H9 (cell line): ENCODE measurements around the gene TMED5. TPM values are rescaled to one million over a fixed set of nuclear protein-coding genes. Genes with fewer than 3 reads are reported as not detected.
A peak's percentile ranks its signal among the peaks of the same experiment; 100 is the strongest.

ENCODE experiments used
- DNase-seq: peaks from one replicate; pipeline ENCODE4 v3.0.0-alpha.2; 2017
- H2AFZ ChIP-seq: one replicate; pipeline ENCODE4 v1.6.1; 2013; ENCODE audit warnings: mild to moderate bottlenecking, low read length, control low read depth, moderate library complexity
- H2AK5ac ChIP-seq: 2 replicates; pipeline ENCODE4 v1.6.1; 2013; ENCODE audit warnings: low read length, control low read depth, mixed read lengths; ENCODE audit not compliant: insufficient read length
- H2BK120ac ChIP-seq: one replicate; pipeline ENCODE4 v1.6.1; 2013; ENCODE audit warnings: low read depth, mild to moderate bottlenecking, low read length, control low read depth, inconsistent platforms; ENCODE audit not compliant: poor library complexity, severe bottlenecking
- H2BK12ac ChIP-seq: 2 replicates; pipeline ENCODE4 v1.6.1; 2013; ENCODE audit warnings: low read length, control low read depth, mixed read lengths, low read depth; ENCODE audit not compliant: insufficient read length
- H2BK15ac ChIP-seq: 2 replicates; pipeline ENCODE4 v1.6.1; 2013; ENCODE audit warnings: low read depth, low read length, control low read depth
- H2BK20ac ChIP-seq: one replicate; pipeline ENCODE4 v1.6.1; 2013; ENCODE audit warnings: low read depth, mild to moderate bottlenecking, low read length, control low read depth, inconsistent platforms; ENCODE audit not compliant: poor library complexity, severe bottlenecking
- H2BK5ac ChIP-seq: 2 replicates; pipeline ENCODE4 v1.6.1; 2013; ENCODE audit warnings: low read length, control low read depth, mixed read lengths; ENCODE audit not compliant: insufficient read length
- H3K14ac ChIP-seq: 2 replicates; pipeline ENCODE4 v1.6.1; 2013; ENCODE audit warnings: low read length, control low read depth; ENCODE audit not compliant: insufficient read depth
- H3K18ac ChIP-seq: 2 replicates; pipeline ENCODE4 v1.6.1; 2013; ENCODE audit warnings: low read depth, mild to moderate bottlenecking, mixed read lengths, low read length, control low read depth; ENCODE audit not compliant: insufficient read length
- H3K23ac ChIP-seq: 2 replicates; pipeline ENCODE4 v1.6.1; 2013; ENCODE audit warnings: low read length, control low read depth, mixed read lengths, low read depth; ENCODE audit not compliant: insufficient read length
- H3K23me2 ChIP-seq: 2 replicates; pipeline ENCODE4 v1.6.1; 2013; ENCODE audit warnings: low read depth, mild to moderate bottlenecking, mixed read lengths, low read length, control low read depth; ENCODE audit not compliant: insufficient read length, poor library complexity, severe bottlenecking
- H3K27ac ChIP-seq: 2 replicates; pipeline ENCODE4 v1.5.1; 2013; ENCODE audit warnings: low read length, control low read depth, mixed read lengths, low read depth; ENCODE audit not compliant: insufficient read length
- H3K27me3 ChIP-seq: 2 replicates; pipeline ENCODE4 v1.6.1; 2013; ENCODE audit warnings: low read length, control low read depth, inconsistent platforms; ENCODE audit not compliant: insufficient read depth
- H3K4ac ChIP-seq: 2 replicates; pipeline ENCODE4 v1.6.1; 2013; ENCODE audit warnings: low read depth, mild to moderate bottlenecking, control low read depth, inconsistent platforms, low read length, moderate library complexity
- H3K4me1 ChIP-seq: 2 replicates; pipeline ENCODE4 v1.6.1; 2013; ENCODE audit warnings: low read length, control low read depth, inconsistent platforms; ENCODE audit not compliant: insufficient read depth
- H3K4me2 ChIP-seq: 2 replicates; pipeline ENCODE4 v1.6.1; 2013; ENCODE audit warnings: low read length, control low read depth, mixed read lengths; ENCODE audit not compliant: insufficient read length, insufficient read depth
- H3K56ac ChIP-seq: 2 replicates; pipeline ENCODE4 v1.6.1; 2013; ENCODE audit warnings: low read depth, mild to moderate bottlenecking, mixed read lengths, low read length, control low read depth; ENCODE audit not compliant: insufficient read length
- H3K79me1 ChIP-seq: 2 replicates; pipeline ENCODE4 v1.6.1; 2013; ENCODE audit warnings: low read depth, mild to moderate bottlenecking, moderate library complexity, low read length, control low read depth, inconsistent platforms; ENCODE audit not compliant: insufficient read depth, poor library complexity, severe bottlenecking
- H3K79me2 ChIP-seq: 2 replicates; pipeline ENCODE4 v1.6.1; 2013; ENCODE audit warnings: low read length, control low read depth, inconsistent platforms; ENCODE audit not compliant: insufficient read depth
- H3K9ac ChIP-seq: 2 replicates; pipeline ENCODE4 v1.6.1; 2013; ENCODE audit warnings: low read length, control low read depth, mixed read lengths; ENCODE audit not compliant: insufficient read length; ENCODE audit errors: extremely low read depth
- H3K9me3 ChIP-seq: one replicate; pipeline ENCODE4 v1.6.1; 2013; ENCODE audit warnings: low read depth, low read length, inconsistent platforms; ENCODE audit not compliant: control insufficient read depth
- H3T11ph ChIP-seq: one replicate; pipeline ENCODE4 v1.6.1; 2013; ENCODE audit warnings: mild to moderate bottlenecking, low read length, control low read depth, inconsistent platforms
- H4K20me1 ChIP-seq: one replicate; pipeline ENCODE4 v1.6.1; 2013; ENCODE audit not compliant: control insufficient read depth, insufficient read length, insufficient read depth
- H4K5ac ChIP-seq: 2 replicates; pipeline ENCODE4 v1.6.1; 2013; ENCODE audit warnings: low read depth, mild to moderate bottlenecking, mixed read lengths, low read length, control low read depth; ENCODE audit not compliant: insufficient read length
- H4K8ac ChIP-seq: replicated peaks from 2 replicates; pipeline ENCODE4 v1.6.1; 2013; ENCODE audit warnings: low read length, control low read depth, mixed read lengths, low read depth; ENCODE audit not compliant: insufficient read length
- H4K91ac ChIP-seq: 2 replicates; pipeline ENCODE4 v1.6.1; 2013; ENCODE audit warnings: low read depth, mild to moderate bottlenecking, moderate library complexity, mixed read lengths, low read length, control low read depth; ENCODE audit not compliant: insufficient read length
- H3K27ac Mint-ChIP-seq, 3 experiments: 2 replicates in 2 of 3; 3 replicates in 1 of 3; pipeline ENCODE4 v1.8.0; 2020 to 2021; ENCODE audit warnings: mixed read lengths in 3 of 3, mild to moderate bottlenecking in 1 of 3, moderate library complexity in 1 of 3
- H3K27me3 Mint-ChIP-seq: 2 replicates; pipeline ENCODE4 v1.8.0; 2021; ENCODE audit warnings: low read depth, mild to moderate bottlenecking, moderate library complexity, mixed read lengths
- H3K36me3 Mint-ChIP-seq, 3 experiments: 2 replicates in 2 of 3; 3 replicates in 1 of 3; pipeline ENCODE4 v1.8.0; 2020 to 2021; ENCODE audit warnings: low read depth in 3 of 3, mixed read lengths in 3 of 3; ENCODE audit not compliant: insufficient read depth in 1 of 3
- H3K4me1 Mint-ChIP-seq, 2 experiments: 2 replicates each; pipeline ENCODE4 v1.8.0; 2020; ENCODE audit warnings: mixed read lengths in 2 of 2
- H3K4me3 Mint-ChIP-seq, 2 experiments: 2 replicates in 1 of 2; 3 replicates in 1 of 2; pipeline ENCODE4 v1.8.0; 2020 to 2021; ENCODE audit warnings: mild to moderate bottlenecking in 2 of 2, mixed read lengths in 2 of 2, moderate library complexity in 1 of 2
- H3K9me3 Mint-ChIP-seq, 2 experiments: 2 replicates in 1 of 2; 3 replicates in 1 of 2; pipeline ENCODE4 v1.8.0; 2020; ENCODE audit warnings: mild to moderate bottlenecking in 2 of 2, mixed read lengths in 2 of 2, moderate library complexity in 1 of 2
- whole genome bisulfite sequencing: extraction: QIAGEN DNeasy Blood & Tissue Kit; methylation state at CpG from one replicate; pipeline ENCODE4 v1.1.7; 2013; ENCODE audit warnings: missing lambda C conversion rate, low lambda C conversion rate, mixed read lengths; ENCODE audit not compliant: insufficient read length; ENCODE audit errors: extremely low coverage; 5-methylcytosine and 5-hydroxymethylcytosine counted together
- total RNA-seq: library from RNA; stranded (reverse); gene quantifications from 2 replicates; pipeline ENCODE4 v1.2.1, GENCODE V29; 2021
- TF ChIP-seq, protein P1 (sequence below): fragments of 200-600 bp; sonication (generic); conservative IDR thresholded peaks from 3 replicates; pipeline ENCODE4 v1.8.0; 2021; ENCODE audit warnings: antibody characterized with exemption, mild to moderate bottlenecking

The TMED5 gene
- total RNA-seq, 1 experiment from 2014 or later = 35.0 TPM

DNA sequence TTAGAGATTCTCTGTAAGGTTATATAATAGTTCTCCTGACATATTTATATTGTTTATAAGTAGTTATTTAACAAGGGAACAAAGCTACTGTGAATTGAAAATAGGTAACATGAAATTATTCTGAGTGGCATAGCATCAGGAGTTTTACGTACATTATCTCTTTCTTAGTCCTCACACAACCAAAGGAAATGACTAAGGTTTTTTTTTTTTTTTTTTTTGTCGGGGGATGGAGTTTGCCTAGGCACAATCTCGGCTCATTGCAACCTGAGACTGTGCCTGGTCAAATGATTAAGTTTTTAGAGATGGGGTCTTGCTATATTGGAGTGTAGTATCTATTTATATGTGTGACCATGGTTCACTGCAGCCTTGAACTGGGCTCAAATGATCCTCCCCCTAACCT, 24.9 kb downstream of the TMED5 start:
- H3K23me2 ChIP-seq = no peaks in the 10 kb centered on the region
- peaks cover 6% of the 10 kb centered on the region in 2 experiments; a peak in 3 of 4 replicates for H3K4me1 Mint-ChIP-seq
- no peak overlapping the region for H3K14ac ChIP-seq
- no peak overlapping the region for H3K9ac ChIP-seq
- H3K4me2 ChIP-seq = no peak overlapping the region
- H3K79me1 ChIP-seq = no peaks in the 10 kb centered on the region
- no peak overlapping the region for H3K27ac ChIP-seq
- H4K20me1 ChIP-seq = no peaks in the 10 kb centered on the region
- peak overlapping the region in 2 of 3 experiments; percentile 53 to 62; a peak in 3 of 7 replicates for H3K27ac Mint-ChIP-seq
- H2BK20ac ChIP-seq = no peak overlapping the region
- no peak overlapping the region for H2BK12ac ChIP-seq
- no peaks in the 10 kb centered on the region; the same call in 1 of the 2 replicates for H3K27me3 Mint-ChIP-seq
- no peaks in the 10 kb centered on the region for H3K4me1 ChIP-seq
- H4K91ac ChIP-seq = no peak overlapping the region
- H3K9me3 Mint-ChIP-seq = no peaks in the 10 kb centered on the region
- no peak overlapping the region for H4K8ac ChIP-seq
- H3K4ac ChIP-seq = no peak overlapping the region
- H2BK120ac ChIP-seq = no peak overlapping the region
- DNase-seq = no peak
- H3K56ac ChIP-seq = no peak overlapping the region
- TF ChIP-seq, protein P1, sequence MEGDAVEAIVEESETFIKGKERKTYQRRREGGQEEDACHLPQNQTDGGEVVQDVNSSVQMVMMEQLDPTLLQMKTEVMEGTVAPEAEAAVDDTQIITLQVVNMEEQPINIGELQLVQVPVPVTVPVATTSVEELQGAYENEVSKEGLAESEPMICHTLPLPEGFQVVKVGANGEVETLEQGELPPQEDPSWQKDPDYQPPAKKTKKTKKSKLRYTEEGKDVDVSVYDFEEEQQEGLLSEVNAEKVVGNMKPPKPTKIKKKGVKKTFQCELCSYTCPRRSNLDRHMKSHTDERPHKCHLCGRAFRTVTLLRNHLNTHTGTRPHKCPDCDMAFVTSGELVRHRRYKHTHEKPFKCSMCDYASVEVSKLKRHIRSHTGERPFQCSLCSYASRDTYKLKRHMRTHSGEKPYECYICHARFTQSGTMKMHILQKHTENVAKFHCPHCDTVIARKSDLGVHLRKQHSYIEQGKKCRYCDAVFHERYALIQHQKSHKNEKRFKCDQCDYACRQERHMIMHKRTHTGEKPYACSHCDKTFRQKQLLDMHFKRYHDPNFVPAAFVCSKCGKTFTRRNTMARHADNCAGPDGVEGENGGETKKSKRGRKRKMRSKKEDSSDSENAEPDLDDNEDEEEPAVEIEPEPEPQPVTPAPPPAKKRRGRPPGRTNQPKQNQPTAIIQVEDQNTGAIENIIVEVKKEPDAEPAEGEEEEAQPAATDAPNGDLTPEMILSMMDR = no peak
- no peak overlapping the region for H3T11ph ChIP-seq
- H3K9me3 ChIP-seq = no peaks in the 10 kb centered on the region
- H3K36me3 Mint-ChIP-seq = peaks cover 3 to 28% (median 13%) of the 10 kb centered on the region in 3 experiments; a peak in 6 of 7 replicates
- H2AK5ac ChIP-seq = no peak overlapping the region
- H3K4me3 Mint-ChIP-seq = no peak overlapping the region
- no peak overlapping the region for H2BK15ac ChIP-seq
- H3K18ac ChIP-seq = no peak overlapping the region
- H2AFZ ChIP-seq = no peak overlapping the region
- WGBS = no CpG with 5 or more reads among the region's 3 CpGs
- H3K23ac ChIP-seq = no peak overlapping the region
- H3K27me3 ChIP-seq = no peaks in the 10 kb centered on the region
- no peak overlapping the region for H4K5ac ChIP-seq
- peaks cover 3% of the 10 kb centered on the region; the same call in 1 of the 2 replicates for H3K79me2 ChIP-seq
- no peak overlapping the region for H2BK5ac ChIP-seq
